ENCODE results near the gene TAS2R16.

DNA sequence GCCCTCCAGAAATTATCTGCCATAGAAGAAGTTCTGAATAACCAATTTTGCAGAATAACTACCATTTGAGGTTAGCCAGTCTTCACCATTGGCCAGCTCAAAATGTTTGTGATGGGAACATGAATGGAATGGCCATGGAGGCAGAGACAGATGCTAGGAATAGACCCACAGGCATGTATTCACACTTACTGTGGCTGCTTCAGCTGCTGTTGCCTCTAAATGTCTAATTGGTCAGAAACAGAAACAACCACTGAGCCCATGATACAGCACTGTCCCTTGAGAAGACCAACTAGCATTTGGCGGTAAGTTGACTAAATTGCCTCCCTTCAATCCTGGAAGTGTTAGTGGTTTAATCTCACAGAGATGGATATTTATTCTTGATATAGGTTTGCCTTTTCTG lies 38.6 kb upstream of the TAS2R16 start:
- TF ChIP-seq, protein P1, sequence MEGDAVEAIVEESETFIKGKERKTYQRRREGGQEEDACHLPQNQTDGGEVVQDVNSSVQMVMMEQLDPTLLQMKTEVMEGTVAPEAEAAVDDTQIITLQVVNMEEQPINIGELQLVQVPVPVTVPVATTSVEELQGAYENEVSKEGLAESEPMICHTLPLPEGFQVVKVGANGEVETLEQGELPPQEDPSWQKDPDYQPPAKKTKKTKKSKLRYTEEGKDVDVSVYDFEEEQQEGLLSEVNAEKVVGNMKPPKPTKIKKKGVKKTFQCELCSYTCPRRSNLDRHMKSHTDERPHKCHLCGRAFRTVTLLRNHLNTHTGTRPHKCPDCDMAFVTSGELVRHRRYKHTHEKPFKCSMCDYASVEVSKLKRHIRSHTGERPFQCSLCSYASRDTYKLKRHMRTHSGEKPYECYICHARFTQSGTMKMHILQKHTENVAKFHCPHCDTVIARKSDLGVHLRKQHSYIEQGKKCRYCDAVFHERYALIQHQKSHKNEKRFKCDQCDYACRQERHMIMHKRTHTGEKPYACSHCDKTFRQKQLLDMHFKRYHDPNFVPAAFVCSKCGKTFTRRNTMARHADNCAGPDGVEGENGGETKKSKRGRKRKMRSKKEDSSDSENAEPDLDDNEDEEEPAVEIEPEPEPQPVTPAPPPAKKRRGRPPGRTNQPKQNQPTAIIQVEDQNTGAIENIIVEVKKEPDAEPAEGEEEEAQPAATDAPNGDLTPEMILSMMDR (IDR thresholded peaks at IDR 0.05; ENCODE audit: extremely low read depth in 1 of 2, insufficient read depth in 1 of 2, low read depth in 1 of 2, low read length in 2 of 2): no peak
- TF ChIP-seq POLR2A (IDR thresholded peaks at IDR 0.05; ENCODE audit: low read depth, low read length): no peak
- TF ChIP-seq POLR2AphosphoS5 (IDR thresholded peaks at IDR 0.05; ENCODE audit: insufficient read depth, low read depth, low read length): no peak
- no peak for TF ChIP-seq GATA2 (IDR thresholded peaks at IDR 0.05; ENCODE audit: insufficient read depth, insufficient read length, low read depth, low read length)
- TF ChIP-seq MYC (IDR thresholded peaks at IDR 0.05; ENCODE audit: low read depth, low read length): no peak
- no peak for TF ChIP-seq FOS (IDR thresholded peaks at IDR 0.05; ENCODE audit: borderline replicate concordance, insufficient read depth, low read length)
- no peak for TF ChIP-seq JUN (IDR thresholded peaks at IDR 0.05; ENCODE audit: borderline replicate concordance, insufficient read depth, insufficient read length, low read depth)
- TF ChIP-seq, protein P2, sequence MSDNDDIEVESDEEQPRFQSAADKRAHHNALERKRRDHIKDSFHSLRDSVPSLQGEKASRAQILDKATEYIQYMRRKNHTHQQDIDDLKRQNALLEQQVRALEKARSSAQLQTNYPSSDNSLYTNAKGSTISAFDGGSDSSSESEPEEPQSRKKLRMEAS (IDR thresholded peaks at IDR 0.05; ENCODE audit: insufficient read depth, insufficient read length): no peak
- no peak for TF ChIP-seq EZH2 (IDR thresholded peaks at IDR 0.05; ENCODE audit: borderline replicate concordance, low read depth, low read length, severe bottlenecking)
